ENCODE data around the gene SPRYD3. TPM values are rescaled to one million over a fixed set of nuclear protein-coding genes. Genes with fewer than 3 reads are reported as not detected.

Gene SPRYD3
- total and polyA plus RNA-seq, 2 of the 4 experiments (the other 2 are of a cell fraction): 25.6 to 27.8 TPM

GRCh38 chr12:53014709-53015108 is 64.5 kb downstream of the SPRYD3 start:
- no peak overlapping the region for H3K9ac ChIP-seq (ENCODE audit: low read depth, low read length)
- H3K79me1 ChIP-seq (ENCODE audit: low read depth in 1 of 2, low read length in 2 of 2): peaks cover 15 to 52% of the 10 kb centered on the region in 2 experiments
- H3K4me1 ChIP-seq (ENCODE audit: control insufficient read depth, insufficient read depth, low read length): no peaks in the 10 kb centered on the region
- no peak overlapping the region for H3K56ac ChIP-seq (ENCODE audit: extremely low read depth, insufficient read depth, low read length)
- no peak overlapping the region for H3K18ac ChIP-seq (ENCODE audit: low read depth, low read length)
- ATAC-seq (ENCODE audit: low read depth): no peak
- H2AFZ ChIP-seq (replicated peaks; ENCODE audit: low read length, poor library complexity): no peak overlapping the region
- H4K20me1 ChIP-seq (ENCODE audit: insufficient read depth, low read length): peaks cover 73% of the 10 kb centered on the region
- no peaks in the 10 kb centered on the region for H3K9me3 ChIP-seq (ENCODE audit: control insufficient read depth, insufficient read depth, low read length)
- H3K36me3 ChIP-seq (ENCODE audit: control insufficient read depth, insufficient read depth, low read length): peaks cover 35% of the 10 kb centered on the region
- no CpG with 5 or more reads among the region's 2 CpGs for WGBS, 2 experiments (ENCODE audit: extremely low coverage in 2 of 2, insufficient read length in 1 of 2)
- no peak overlapping the region for H3K27ac ChIP-seq (ENCODE audit: insufficient read depth, low read length)
- no peak overlapping the region for H3K4me2 ChIP-seq (ENCODE audit: low read depth, low read length)
- DNase-seq: no peak
- no peak overlapping the region for H3K14ac ChIP-seq (replicated peaks; ENCODE audit: low read depth, low read length)
- intact Hi-C loops (cut with micrococcal nuclease) (no loop called here), dilution Hi-C loops (cut with HindIII; ENCODE audit: low sequenced_read_pairs, unreplicated experiment) (no loop called here), in situ Hi-C loops (cut with MboI; ENCODE audit: low sequenced_read_pairs) (no loop called here)
- H2BK15ac ChIP-seq (ENCODE audit: low read depth, low read length): no peak overlapping the region
- no peak overlapping the region for H2BK5ac ChIP-seq (ENCODE audit: low read depth, low read length, poor library complexity, severe bottlenecking)
- H3K4ac ChIP-seq (ENCODE audit: low read depth, low read length): no peak overlapping the region
- no peak overlapping the region for H4K8ac ChIP-seq (ENCODE audit: low read depth in 2 of 2, low read length in 2 of 2)
- H3K9me1 ChIP-seq (ENCODE audit: insufficient read depth, low read length): no peaks in the 10 kb centered on the region; the same call in none of the 2 replicates
- no peak overlapping the region for H4K91ac ChIP-seq (ENCODE audit: insufficient read depth, low read depth, low read length)
- no peak overlapping the region for H2BK20ac ChIP-seq (ENCODE audit: low read depth, low read length)
- no peak overlapping the region for H2BK120ac ChIP-seq (ENCODE audit: low read depth, low read length)
- H3K27me3 ChIP-seq (ENCODE audit: control insufficient read depth, insufficient read depth, low read length): no peaks in the 10 kb centered on the region
- no peak for TF ChIP-seq NFE2L2 (IDR thresholded peaks at IDR 0.05; ENCODE audit: low read depth, low read length)
- TF ChIP-seq ELK1 (IDR thresholded peaks at IDR 0.05; ENCODE audit: borderline replicate concordance, low read depth, low read length): no peak
- TF ChIP-seq, protein P1, sequence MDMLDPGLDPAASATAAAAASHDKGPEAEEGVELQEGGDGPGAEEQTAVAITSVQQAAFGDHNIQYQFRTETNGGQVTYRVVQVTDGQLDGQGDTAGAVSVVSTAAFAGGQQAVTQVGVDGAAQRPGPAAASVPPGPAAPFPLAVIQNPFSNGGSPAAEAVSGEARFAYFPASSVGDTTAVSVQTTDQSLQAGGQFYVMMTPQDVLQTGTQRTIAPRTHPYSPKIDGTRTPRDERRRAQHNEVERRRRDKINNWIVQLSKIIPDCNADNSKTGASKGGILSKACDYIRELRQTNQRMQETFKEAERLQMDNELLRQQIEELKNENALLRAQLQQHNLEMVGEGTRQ (IDR thresholded peaks at IDR 0.05; ENCODE audit: low read depth, low read length): no peak
- TF ChIP-seq CHD1 (IDR thresholded peaks at IDR 0.05; ENCODE audit: low read depth, low read length): no peak
- TF ChIP-seq RCOR1 (IDR thresholded peaks at IDR 0.05; ENCODE audit: insufficient replicate concordance, low read length): no peak
- no peak for TF ChIP-seq FOS (IDR thresholded peaks at IDR 0.05; ENCODE audit: low read depth, low read length)
- TF ChIP-seq SMC3 (IDR thresholded peaks at IDR 0.05; ENCODE audit: low read depth, low read length): no peak
- TF ChIP-seq RFX5 (IDR thresholded peaks at IDR 0.05; ENCODE audit: low read depth, low read length): no peak
- TF ChIP-seq BHLHE40 (IDR thresholded peaks at IDR 0.05; ENCODE audit: low read depth, low read length): no peak
- TF ChIP-seq MXI1 (IDR thresholded peaks at IDR 0.05; ENCODE audit: borderline replicate concordance, low read depth, low read length): no peak
- TF ChIP-seq MAFK (IDR thresholded peaks at IDR 0.05; ENCODE audit: low read depth, low read length): no peak
- no peak for TF ChIP-seq RAD21 (IDR thresholded peaks at IDR 0.05; ENCODE audit: low read length)
- TF ChIP-seq MAZ (IDR thresholded peaks at IDR 0.05; ENCODE audit: borderline replicate concordance, low read depth, low read length): no peak
- TF ChIP-seq CTCF (conservative IDR thresholded peaks at IDR 0.05; ENCODE audit: low read depth, low read length): no peak
- TF ChIP-seq POLR2A (IDR thresholded peaks at IDR 0.05; ENCODE audit: low read depth, low read length): no peak
- TF ChIP-seq CEBPB (IDR thresholded peaks at IDR 0.05; ENCODE audit: low read depth, low read length): no peak
- no peak overlapping the region for H2AK9ac ChIP-seq (replicated peaks; ENCODE audit: low read depth, low read length, poor library complexity)
- no TSS peak for BruUV-seq (replicated peaks)
- H3K4me3 ChIP-seq (ENCODE audit: insufficient read depth, low read depth, low read length): no peak overlapping the region
- ChIA-PET CTCF (no interaction called here), POLR2A (ENCODE audit: unreplicated experiment) (no interaction called here)
- 0 out of 2 replicates have a peak overlapping the region, but pooled peaks have one; percentile 3 for H3K23ac ChIP-seq (ENCODE audit: low read depth, low read length)
- no peak overlapping the region for H2AK5ac ChIP-seq (ENCODE audit: low read depth, low read length)
- no peak overlapping the region for H4K5ac ChIP-seq (ENCODE audit: low read depth, low read length)

Data from IMR-90 (cell line).